Left renal pelvis (tissue), 4 donors: ENCODE measurements around the gene SRGAP3. TPM values are rescaled to one million over a fixed set of nuclear protein-coding genes. Genes with fewer than 3 reads are reported as not detected.

Experiments
- DNase-seq, 4 donors: peaks; one replicate each; pipeline ENCODE4 v3.0.0-alpha.2; 2013; ENCODE audit warnings: low read depth in 4 of 4, low spot score in 3 of 4
- polyA plus RNA-seq, 4 donors: library from polyadenylated mRNA; unstranded; fragments of 120-200 nt; gene quantifications; one replicate each; pipeline ENCODE4 v1.2.1, GENCODE V29; 2013; ENCODE audit not compliant: insufficient read length in 4 of 4

Gene SRGAP3
- polyA plus RNA-seq, 4 donors: 16.5 to 21.5 (median 18.7) TPM

- DNase-seq: no peak
Observed at GRCh38 chr3:9254764-9255163, 5.3 kb upstream of the SRGAP3 start.

GRCh38 chr3:9253327-9253726 is 3.9 kb upstream of the SRGAP3 start:
- no peak for DNase-seq

GRCh38 chr3:9251055-9251786 is 1.8 kb upstream of the SRGAP3 start:
- DNase-seq: no peak

GRCh38 chr3:9250236-9250635 is 790 bp upstream of the SRGAP3 start:
- no peak for DNase-seq

GRCh38 chr3:9248522-9249271 is 749 bp downstream of the SRGAP3 start:
- DNase-seq: no peak

GRCh38 chr3:9247941-9248521 is 1.4 kb downstream of the SRGAP3 start:
- no peak for DNase-seq

GRCh38 chr3:9247361-9247940 is 2.0 kb downstream of the SRGAP3 start:
- DNase-seq: no peak

GRCh38 chr3:9246189-9246588 is 3.3 kb downstream of the SRGAP3 start:
- no peak for DNase-seq

- no peak for DNase-seq
Observed at GRCh38 chr3:9244495-9245183, 4.8 kb downstream of the SRGAP3 start.

- DNase-seq: no peak
Observed at GRCh38 chr3:9241956-9242355, 7.5 kb downstream of the SRGAP3 start.

- no peak for DNase-seq
Observed at GRCh38 chr3:9239680-9240079, 9.8 kb downstream of the SRGAP3 start.

GRCh38 chr3:9238721-9239295 is 10.6 kb downstream of the SRGAP3 start:
- no peak for DNase-seq

GRCh38 chr3:9238276-9238675 is 11.2 kb downstream of the SRGAP3 start:
- DNase-seq: no peak

GRCh38 chr3:9233814-9234600 is 15.4 kb downstream of the SRGAP3 start:
- no peak for DNase-seq

GRCh38 chr3:9233101-9233500 is 16.3 kb downstream of the SRGAP3 start:
- no peak for DNase-seq

GRCh38 chr3:9231937-9232336 is 17.5 kb downstream of the SRGAP3 start:
- no peak for DNase-seq

GRCh38 chr3:9231471-9231870 is 18.0 kb downstream of the SRGAP3 start:
- no peak for DNase-seq

GRCh38 chr3:9231006-9231405 is 18.4 kb downstream of the SRGAP3 start:
- no peak for DNase-seq

GRCh38 chr3:9230596-9230995 is 18.9 kb downstream of the SRGAP3 start:
- no peak for DNase-seq

- DNase-seq: no peak
Observed at GRCh38 chr3:9229879-9230278, 19.6 kb downstream of the SRGAP3 start.
